Activated B cell treated with CpG ODN at 0.5 μM for 24 hours (primary cell): Measurements from ENCODE around the gene CBFA2T2. TPM values are rescaled to one million over a fixed set of nuclear protein-coding genes. Genes with fewer than 3 reads are reported as not detected.

Experiments used
- ATAC-seq: fragments of 200-7000 bp; cut with Tn5 transposase; one replicate; pipeline ENCODE4 v1.10.0; 2021; ENCODE audit warnings: low read depth, mild to moderate bottlenecking, moderate library complexity
- CTCF ChIA-PET: fragments of 350-600 bp; sonication (Branson Sonifier 250); formaldehyde crosslinking; loops from one replicate; lab custom pipeline; 2021; ENCODE audit warnings: antibody characterized with exemption; lab: Charles Lee
- POLR2A ChIA-PET: fragments of 350-600 bp; sonication (Branson Sonifier 250); formaldehyde crosslinking; loops from one replicate; lab custom pipeline; 2021; ENCODE audit warnings: antibody characterized with exemption; lab: Charles Lee
- DNase-seq: peaks from one replicate; pipeline ENCODE4 v3.0.0; 2022
- H3K27ac Mint-ChIP-seq: one replicate; pipeline ENCODE4 v1.8.0; 2020; ENCODE audit warnings: mixed read lengths
- H3K27me3 Mint-ChIP-seq: one replicate; pipeline ENCODE4 v1.8.0; 2021; ENCODE audit warnings: mixed read lengths
- H3K36me3 Mint-ChIP-seq: one replicate; pipeline ENCODE4 v1.8.0; 2021; ENCODE audit warnings: low read depth, mixed read lengths
- H3K4me1 Mint-ChIP-seq: one replicate; pipeline ENCODE4 v1.8.0; 2021; ENCODE audit warnings: mixed read lengths
- H3K4me3 Mint-ChIP-seq: one replicate; pipeline ENCODE4 v1.8.0; 2020; ENCODE audit warnings: mild to moderate bottlenecking, mixed read lengths
- H3K9me3 Mint-ChIP-seq: one replicate; pipeline ENCODE4 v1.8.0; 2020; ENCODE audit warnings: mixed read lengths
- intact Hi-C: fragments of 100-400 bp; cut with micrococcal nuclease; formaldehyde crosslinking; loops from one replicate; pipeline ENCODE4 v1.15.1; 2024
- total RNA-seq: library from RNA; stranded (reverse); gene quantifications from 2 replicates; pipeline ENCODE4 v1.2.3, GENCODE V29; 2022
- TF ChIP-seq, protein P1 (sequence below): fragments of 200-600 bp; IDR thresholded peaks from one replicate; pipeline ENCODE4 v1.8.0; 2022; ENCODE audit warnings: antibody characterized with exemption, mild to moderate bottlenecking

The CBFA2T2 gene
- total RNA-seq, 1 donor from 2014 or later: 15.8 TPM

DNA sequence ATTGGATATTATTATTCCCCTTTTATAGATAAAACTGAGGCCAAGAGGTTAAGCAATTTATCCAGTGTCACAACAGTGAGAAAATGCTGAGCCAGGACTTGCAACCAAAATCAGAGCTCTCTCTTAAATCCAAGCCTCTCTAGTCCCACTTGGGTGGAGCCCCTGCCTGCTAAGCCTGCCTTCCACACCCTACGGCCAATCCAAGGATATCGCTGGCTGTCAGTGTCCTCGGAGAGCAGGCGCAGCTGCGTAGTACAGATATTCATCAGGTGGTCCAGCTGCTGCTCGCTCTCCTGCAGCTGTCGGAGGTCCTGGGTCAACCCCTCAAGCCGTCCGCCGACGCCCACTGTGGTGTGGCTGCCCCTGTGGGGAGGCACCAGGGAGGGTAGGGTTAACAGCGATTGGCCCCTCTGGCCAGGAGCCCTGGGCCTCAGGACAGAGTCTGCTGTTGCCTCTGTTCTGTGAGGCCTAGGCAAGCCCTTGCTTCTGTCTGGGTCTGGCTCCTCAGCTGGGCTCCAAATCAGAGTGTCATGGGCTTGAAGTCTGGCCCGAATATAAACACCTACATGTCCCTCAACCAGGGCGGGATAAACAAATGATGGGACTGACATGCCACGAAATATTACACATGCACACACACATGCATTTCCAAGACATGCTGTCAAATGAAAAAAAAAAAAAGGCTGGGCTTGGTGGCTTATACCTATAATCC, 188.3 kb downstream of the CBFA2T2 start:
- TF ChIP-seq, protein P1, sequence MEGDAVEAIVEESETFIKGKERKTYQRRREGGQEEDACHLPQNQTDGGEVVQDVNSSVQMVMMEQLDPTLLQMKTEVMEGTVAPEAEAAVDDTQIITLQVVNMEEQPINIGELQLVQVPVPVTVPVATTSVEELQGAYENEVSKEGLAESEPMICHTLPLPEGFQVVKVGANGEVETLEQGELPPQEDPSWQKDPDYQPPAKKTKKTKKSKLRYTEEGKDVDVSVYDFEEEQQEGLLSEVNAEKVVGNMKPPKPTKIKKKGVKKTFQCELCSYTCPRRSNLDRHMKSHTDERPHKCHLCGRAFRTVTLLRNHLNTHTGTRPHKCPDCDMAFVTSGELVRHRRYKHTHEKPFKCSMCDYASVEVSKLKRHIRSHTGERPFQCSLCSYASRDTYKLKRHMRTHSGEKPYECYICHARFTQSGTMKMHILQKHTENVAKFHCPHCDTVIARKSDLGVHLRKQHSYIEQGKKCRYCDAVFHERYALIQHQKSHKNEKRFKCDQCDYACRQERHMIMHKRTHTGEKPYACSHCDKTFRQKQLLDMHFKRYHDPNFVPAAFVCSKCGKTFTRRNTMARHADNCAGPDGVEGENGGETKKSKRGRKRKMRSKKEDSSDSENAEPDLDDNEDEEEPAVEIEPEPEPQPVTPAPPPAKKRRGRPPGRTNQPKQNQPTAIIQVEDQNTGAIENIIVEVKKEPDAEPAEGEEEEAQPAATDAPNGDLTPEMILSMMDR: no peak
- ChIA-PET POLR2A (interaction anchor here (0.6 to 0.7 kb wide), 2 partner anchors 130 to 234 kb away, joined by 7 to 10 read pairs; no protein-coding TSS in a partner anchor), CTCF (interaction anchor here (2.7 kb wide), 1 partner anchor 10 kb away, joined by 23 read pairs; no protein-coding TSS in a partner anchor)
- Mint-ChIP-seq H3K36me3 (no peaks in the 10 kb centered on the region), H3K9me3 (no peaks in the 10 kb centered on the region), H3K4me1 (peaks cover 47% of the 10 kb centered on the region), H3K27me3 (no peaks in the 10 kb centered on the region), H3K27ac (peak overlapping the region; percentile 35), H3K4me3 (no peak overlapping the region)
- intact Hi-C loops: no loop called here
- ATAC-seq: no peak
- no peak for DNase-seq

DNA sequence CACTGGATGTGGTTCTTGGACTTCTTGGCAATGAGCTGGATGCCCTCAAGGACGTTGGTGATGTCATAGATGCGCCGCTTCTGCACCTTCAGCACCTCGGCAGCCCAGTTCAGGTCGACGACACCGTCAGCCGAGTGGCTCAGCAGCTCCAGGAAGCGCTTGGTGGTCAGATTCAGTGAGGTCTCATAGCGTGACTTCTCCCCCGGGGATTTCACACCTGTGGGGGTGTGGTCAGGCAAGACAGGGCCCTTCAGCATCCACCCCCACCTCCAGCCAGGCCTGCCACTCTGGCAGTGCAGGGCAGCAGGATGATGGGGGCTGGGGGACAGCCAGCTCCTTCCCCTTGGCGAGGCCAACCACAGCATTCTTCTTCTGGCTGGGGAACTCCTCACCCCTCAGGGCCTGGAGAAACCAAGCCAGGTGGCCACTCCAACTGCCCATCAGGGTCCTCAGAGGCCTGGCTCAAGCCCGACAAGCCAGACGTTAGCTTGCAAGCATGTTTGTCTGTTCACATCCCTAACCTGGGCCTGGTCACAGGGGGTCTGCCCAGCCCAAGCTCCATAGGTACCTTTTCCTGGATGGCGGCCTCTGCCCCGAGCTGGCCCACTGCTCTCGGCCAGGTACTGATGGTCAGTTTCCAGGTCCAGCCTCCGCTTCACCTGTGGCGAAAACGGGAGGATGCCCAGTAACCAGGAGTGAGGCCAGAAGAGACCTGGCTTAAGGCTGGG, 190.0 kb downstream of the CBFA2T2 start:
- ATAC-seq: peak; percentile 86
- POLR2A ChIA-PET: interaction anchor here (0.8 to 1.9 kb wide), 4 partner anchors 12 to 99 kb away, joined by 3 to 18 read pairs (median 3); partner anchors contain the start of genes ACTL10 and PXMP4
- intact Hi-C loops: no loop called here
- H3K4me1 Mint-ChIP-seq: peaks cover 43% of the 10 kb centered on the region
- CTCF ChIA-PET: interaction anchor here (2.7 kb wide), 1 partner anchor 12 kb away, joined by 23 read pairs; no protein-coding TSS in a partner anchor
- H3K27me3 Mint-ChIP-seq: no peaks in the 10 kb centered on the region
- TF ChIP-seq, protein P1: no peak
- no peaks in the 10 kb centered on the region for H3K36me3 Mint-ChIP-seq
- no peak for DNase-seq
- H3K4me3 Mint-ChIP-seq: no peak overlapping the region
- peak overlapping the region; percentile 35 for H3K27ac Mint-ChIP-seq
- no peaks in the 10 kb centered on the region for H3K9me3 Mint-ChIP-seq

DNA sequence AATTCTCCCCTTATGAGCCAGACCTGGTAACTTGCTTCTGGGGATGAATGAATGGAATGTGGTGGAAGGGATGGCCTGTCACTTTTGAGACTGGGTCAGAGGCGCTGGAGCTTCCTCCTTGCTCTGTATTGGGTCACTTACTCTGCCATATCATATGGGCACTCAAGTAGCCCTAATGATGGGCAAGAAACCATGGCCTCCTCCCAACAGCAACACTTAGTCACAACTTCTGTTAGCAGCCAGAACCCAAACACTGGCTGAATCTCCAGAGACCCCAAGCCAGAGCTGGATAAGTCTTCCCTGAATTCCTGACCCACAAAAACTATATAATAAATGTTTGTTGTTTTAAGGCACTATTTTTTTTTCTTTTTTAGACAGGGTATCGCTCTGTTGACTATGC, 190.8 kb downstream of the CBFA2T2 start:
- peaks cover 47% of the 10 kb centered on the region for H3K4me1 Mint-ChIP-seq
- ChIA-PET CTCF (no interaction called here), POLR2A (interaction anchor here (1.5 kb wide), 1 partner anchor 39 kb away, joined by 3 read pairs; the partner anchor contains the start of gene PXMP4)
- no peak for DNase-seq
- H3K27me3 Mint-ChIP-seq: no peaks in the 10 kb centered on the region
- H3K27ac Mint-ChIP-seq: no peak overlapping the region
- H3K4me3 Mint-ChIP-seq: no peak overlapping the region
- no peaks in the 10 kb centered on the region for H3K36me3 Mint-ChIP-seq
- no peak for ATAC-seq
- intact Hi-C loops: no loop called here
- H3K9me3 Mint-ChIP-seq: no peaks in the 10 kb centered on the region
- TF ChIP-seq, protein P1: no peak

DNA sequence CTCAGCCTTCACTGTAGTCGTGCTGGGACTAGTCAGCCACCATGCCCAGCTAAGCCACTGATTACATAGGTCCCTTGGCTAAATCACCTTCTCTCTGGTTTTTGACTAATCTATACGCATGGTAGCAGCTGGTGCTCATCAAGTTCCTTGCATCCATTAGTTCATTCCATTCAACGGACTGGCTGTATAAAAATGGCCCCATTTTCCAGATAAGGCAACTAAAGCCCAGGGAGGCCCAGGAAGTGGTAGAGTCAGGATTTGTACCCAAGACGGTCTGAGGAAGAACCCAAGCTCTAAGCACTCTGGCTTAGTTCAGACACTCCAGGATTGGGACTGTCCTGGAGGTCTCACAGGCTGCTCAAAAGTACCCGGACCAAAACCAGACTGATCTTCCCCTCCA, 191.4 kb downstream of the CBFA2T2 start:
- POLR2A ChIA-PET: interaction anchor here (1.5 kb wide), 1 partner anchor 38 kb away, joined by 3 read pairs; the partner anchor contains the start of gene PXMP4
- no peaks in the 10 kb centered on the region for H3K9me3 Mint-ChIP-seq
- H3K27me3 Mint-ChIP-seq: no peaks in the 10 kb centered on the region
- peaks cover 47% of the 10 kb centered on the region for H3K4me1 Mint-ChIP-seq
- intact Hi-C loops: no loop called here
- no peak overlapping the region for H3K4me3 Mint-ChIP-seq
- DNase-seq (no peak), ATAC-seq (no peak)
- CTCF ChIA-PET: interaction anchor here (0.8 kb wide), 1 partner anchor 14 kb away, joined by 3 read pairs; no protein-coding TSS in a partner anchor
- TF ChIP-seq, protein P1: no peak
- H3K27ac Mint-ChIP-seq: no peak overlapping the region
- no peaks in the 10 kb centered on the region for H3K36me3 Mint-ChIP-seq
